ENCODE data around the gene ZNF624. TPM values are rescaled to one million over a fixed set of nuclear protein-coding genes. Genes with fewer than 3 reads are reported as not detected.

ZNF624 gene
- total and polyA plus RNA-seq, 9 donors = 1.8 to 10.1 (median 7.4) TPM

- 40 to 47% (median 46%) methylated on average over 7 of the region's 7 CpGs for WGBS, 3 donors
- Histone ChIP-seq H3K4me3 (no peak overlapping the region), H3K9me3 (no peaks in the 10 kb centered on the region), H3K27me3 (no peaks in the 10 kb centered on the region), H3K36me3 (no peaks in the 10 kb centered on the region), H3K4me1 (ENCODE audit: insufficient read depth) (no peaks in the 10 kb centered on the region), H3K27ac (no peak overlapping the region)
- no peak for DNase-seq
- intact Hi-C loops (cut with DNase I) = no loop called here
- TF ChIP-seq EP300 (IDR thresholded peaks at IDR 0.05) (no peak), CTCF (IDR thresholded peaks at IDR 0.05) (no peak), POLR2A (IDR thresholded peaks at IDR 0.05) (no peak)
These were observed 69.9 kb downstream of the ZNF624 start for GRCh38 chr17:16583781-16584180.

GRCh38 chr17:16573466-16573865 is 80.2 kb downstream of the ZNF624 start:
- TF ChIP-seq EP300 (IDR thresholded peaks at IDR 0.05) (no peak), CTCF (IDR thresholded peaks at IDR 0.05) (no peak), POLR2A (IDR thresholded peaks at IDR 0.05) (no peak)
- no peak overlapping the region for H3K27ac ChIP-seq
- intact Hi-C loops (cut with DNase I) = no loop called here
- 71 to 74% (median 72%) methylated on average over 2 of the region's 2 CpGs for WGBS, 3 donors
- H3K27me3 ChIP-seq = no peaks in the 10 kb centered on the region
- no peak overlapping the region for H3K4me3 ChIP-seq
- no peaks in the 10 kb centered on the region for H3K36me3 ChIP-seq
- H3K4me1 ChIP-seq (ENCODE audit: insufficient read depth) = peaks cover 1% of the 10 kb centered on the region
- no peak for DNase-seq
- H3K9me3 ChIP-seq = no peaks in the 10 kb centered on the region

Small RNA genes lying within 50 kb of the gene (small RNA-seq; reads per million reads assigned to genes)
- not detected for gene RNU6-405P

Other genes starting within 250 kb of the ZNF624 start
- gene TRPV2, start 238.3 kb downstream of the ZNF624 start, total RNA-seq = 10 to 100 TPM in 5 of 7 donors, 1 to 10 TPM in 2; 8.7 to 40.4 (median 13.0) TPM
- 10 to 100 TPM; 11.5 to 13.1 TPM for gene TRPV2, start 238.3 kb downstream of the ZNF624 start, polyA plus RNA-seq
- 1 to 10 TPM; 1.0 to 8.1 (median 4.1) TPM for gene LRRC75A, start 161.7 kb downstream of the ZNF624 start, total RNA-seq
- 10 to 100 TPM in 1 of 2 donors, 1 to 10 TPM in 1; 2.2 to 12.5 TPM for gene LRRC75A, start 161.7 kb downstream of the ZNF624 start, polyA plus RNA-seq
- gene ZNF287, start 84.6 kb downstream of the ZNF624 start, total RNA-seq = 10 to 100 TPM in 2 of 7 donors, 1 to 10 TPM in 5; 2.8 to 11.4 (median 8.4) TPM
- gene ZNF287, start 84.6 kb downstream of the ZNF624 start, polyA plus RNA-seq = 1 to 10 TPM; 3.9 to 5.3 TPM
- 10 to 100 TPM in 1 of 7 donors, 1 to 10 TPM in 4, under 1 TPM in 2; 0.60 to 13.8 (median 1.2) TPM for gene CCDC144A, start 36.4 kb upstream of the ZNF624 start, total RNA-seq
- gene CCDC144A, start 36.4 kb upstream of the ZNF624 start, polyA plus RNA-seq = 1 to 10 TPM in 1 of 2 donors, under 1 TPM in 1; 0.28 to 1.8 TPM